ENCODE results near the gene OCRL.

- peak; percentile 79 for TF ChIP-seq CTCF (IDR thresholded peaks at IDR 0.05; ENCODE audit: borderline replicate concordance, extremely low read depth, low read length, poor library complexity, severe bottlenecking)
- no peak for TF ChIP-seq EZH2 (IDR thresholded peaks at IDR 0.05; ENCODE audit: borderline replicate concordance, low read depth, low read length, severe bottlenecking)
Measured at GRCh38 chrX:129600981-129601424, 60.9 kb downstream of the OCRL start.
